Umbilical cord (tissue), 2 donors: ENCODE measurements around the gene VCP. TPM values are rescaled to one million over a fixed set of nuclear protein-coding genes. Genes with fewer than 3 reads are reported as not detected.

ENCODE experiments used
- DNase-seq: peaks from one replicate; pipeline ENCODE4 v3.0.0-alpha.2; 2015; ENCODE audit warnings: low spot score
- total RNA-seq: library from RNA; depleted of rRNA; stranded (reverse); fragments of >200 nt; gene quantifications from one replicate; pipeline ENCODE4 v1.2.3, GENCODE V29; 2014; ENCODE audit warnings: low replicate concordance; ENCODE audit not compliant: insufficient read depth

The VCP gene
- total RNA-seq, result 187 TPM

GRCh38 chr9:35072461-35073278 is at the start of gene VCP:
Gene VCP, minus strand, starts transcription at chr9:35072625. Its CDS starts 272 bp downstream, at chr9:35072353.
- peak; percentile 100 for DNase-seq

GRCh38 chr9:35116898-35117551 is 44.6 kb upstream of the VCP start:
- peak; percentile 98 for DNase-seq

DNA sequence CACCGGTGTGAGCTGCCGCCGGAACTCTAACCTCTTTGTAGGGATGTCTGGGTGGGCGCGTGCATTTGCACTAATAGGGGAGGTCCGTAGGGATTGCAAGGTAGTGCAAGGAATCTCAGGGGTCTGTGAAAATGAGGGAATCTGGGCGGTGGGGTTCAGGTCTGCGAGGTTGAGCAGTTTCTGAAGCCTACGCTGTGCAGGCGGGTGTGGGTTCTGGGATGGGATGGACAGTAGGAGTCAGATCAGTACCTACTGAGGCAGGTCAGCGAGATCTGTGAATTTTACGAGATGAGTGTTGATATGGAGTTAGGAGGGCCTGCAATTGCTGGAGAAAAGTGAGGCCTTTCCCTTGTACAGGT is 44.1 kb upstream of the VCP start:
- DNase-seq, result no peak

DNA sequence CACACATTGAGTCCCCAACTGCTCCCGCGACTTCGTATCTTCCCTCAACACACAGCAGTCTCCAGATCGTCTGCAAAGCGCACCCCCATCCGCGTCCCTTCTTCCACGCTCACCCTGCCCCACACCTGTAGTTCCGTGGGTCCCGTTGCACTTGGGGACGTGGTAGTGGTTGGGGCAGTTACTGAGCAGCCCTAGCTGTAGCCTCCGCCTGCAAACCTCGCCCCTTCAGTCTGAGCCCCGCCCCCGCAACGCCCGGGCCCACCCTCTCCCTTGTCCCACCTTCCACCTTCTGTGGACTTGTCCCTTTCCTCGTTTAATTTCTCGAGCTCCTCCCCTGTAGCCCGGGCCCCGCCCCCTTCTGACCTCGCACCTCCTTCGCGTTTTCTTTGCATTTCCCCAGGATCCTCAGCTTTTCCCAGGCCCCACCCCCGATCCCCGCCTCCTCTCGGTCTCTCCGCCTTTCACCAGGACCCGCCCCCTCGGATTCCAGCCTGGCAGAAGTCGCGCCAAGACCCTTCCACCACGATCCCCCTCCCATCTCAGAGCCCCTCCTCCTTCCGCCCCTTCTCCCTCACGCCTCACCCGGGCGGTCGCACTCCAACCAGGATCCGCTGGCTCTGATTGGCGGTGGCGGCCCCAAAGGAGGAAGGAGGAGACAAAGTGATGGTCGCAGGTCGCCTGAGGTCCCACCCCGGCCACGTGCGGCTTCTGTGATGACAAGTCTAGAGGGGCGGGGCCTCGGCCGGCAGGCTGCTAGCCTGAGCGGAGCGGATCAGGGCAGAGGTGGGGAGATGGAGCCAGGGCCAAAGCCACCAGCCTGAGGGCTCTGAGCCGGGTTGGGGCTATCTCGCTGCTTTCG is 43.5 kb upstream of the VCP start, which contains the start of gene ATOSB:
ATOSB (minus strand) TSS at position 183 of the 859 bp plus-strand sequence. CDS start 7,588 bp downstream, outside the sequence.
- peak; percentile 99 for DNase-seq

- DNase-seq, result peak; percentile 73
These were observed 42.6 kb upstream of the VCP start for GRCh38 chr9:35114840-35115628.

- peak; percentile 100 for DNase-seq
These were observed 41.9 kb upstream of the VCP start for GRCh38 chr9:35114113-35114839.

DNA sequence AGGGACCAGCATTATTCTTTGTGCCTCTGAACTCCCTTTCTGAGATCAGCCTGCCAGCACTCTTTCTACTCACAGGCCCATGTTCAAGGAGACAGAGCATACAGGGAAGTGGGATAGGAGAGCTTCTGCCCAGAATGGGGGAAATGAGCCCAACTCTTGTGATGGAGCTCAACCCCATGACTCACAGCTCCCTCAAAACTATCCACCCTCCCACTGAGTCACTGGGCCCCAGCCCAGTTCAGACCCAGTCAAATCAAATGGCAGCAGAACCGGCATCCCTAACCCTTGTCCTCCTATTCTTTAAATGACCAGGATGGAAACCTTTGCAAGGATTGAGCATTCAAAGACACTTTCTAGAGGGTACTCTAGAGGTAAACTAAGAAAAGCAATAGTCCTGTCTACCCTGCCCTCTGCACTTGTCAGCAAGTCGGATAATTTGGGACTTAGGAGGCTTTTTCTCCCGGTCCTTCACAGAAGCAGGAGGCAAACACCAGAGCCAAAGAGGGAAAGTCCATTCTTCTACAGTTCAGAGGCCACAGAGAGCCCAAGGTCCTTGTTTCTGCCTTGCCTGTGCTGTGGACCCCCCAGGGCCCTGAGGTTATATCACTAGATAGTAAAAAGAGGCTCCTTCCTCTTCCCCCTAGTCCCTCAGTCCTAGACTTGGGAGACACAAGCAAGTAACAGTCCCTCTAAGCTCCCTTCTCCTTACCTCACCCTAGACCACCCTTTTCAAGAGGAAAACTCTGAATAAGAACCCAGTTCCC is 40.0 kb upstream of the VCP start:
- peak; percentile 35 for DNase-seq

GRCh38 chr9:35111001-35111933 is 38.8 kb upstream of the VCP start:
- DNase-seq, result peak; percentile 99

DNA sequence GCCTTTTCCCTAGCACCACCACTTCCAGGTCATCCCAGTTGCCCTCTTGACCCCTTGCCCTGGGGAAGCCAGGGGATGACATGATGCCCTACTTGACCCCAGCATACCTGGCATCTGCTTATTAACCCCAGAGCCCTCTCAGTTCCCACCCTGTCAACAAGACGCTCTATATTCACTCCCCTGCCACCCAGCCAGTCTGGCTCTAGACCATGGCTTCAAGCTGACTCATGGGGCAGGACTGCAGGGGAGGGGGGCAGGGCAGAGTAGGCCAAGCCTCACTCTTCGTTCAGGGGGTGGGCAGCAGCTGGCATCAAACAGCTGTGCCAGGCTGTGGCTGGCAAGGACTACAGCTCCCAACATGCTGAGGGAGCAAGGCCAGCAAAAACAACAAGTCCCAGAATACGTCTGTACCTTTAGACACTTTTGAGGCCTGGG is 37.9 kb upstream of the VCP start:
- no peak for DNase-seq

DNA sequence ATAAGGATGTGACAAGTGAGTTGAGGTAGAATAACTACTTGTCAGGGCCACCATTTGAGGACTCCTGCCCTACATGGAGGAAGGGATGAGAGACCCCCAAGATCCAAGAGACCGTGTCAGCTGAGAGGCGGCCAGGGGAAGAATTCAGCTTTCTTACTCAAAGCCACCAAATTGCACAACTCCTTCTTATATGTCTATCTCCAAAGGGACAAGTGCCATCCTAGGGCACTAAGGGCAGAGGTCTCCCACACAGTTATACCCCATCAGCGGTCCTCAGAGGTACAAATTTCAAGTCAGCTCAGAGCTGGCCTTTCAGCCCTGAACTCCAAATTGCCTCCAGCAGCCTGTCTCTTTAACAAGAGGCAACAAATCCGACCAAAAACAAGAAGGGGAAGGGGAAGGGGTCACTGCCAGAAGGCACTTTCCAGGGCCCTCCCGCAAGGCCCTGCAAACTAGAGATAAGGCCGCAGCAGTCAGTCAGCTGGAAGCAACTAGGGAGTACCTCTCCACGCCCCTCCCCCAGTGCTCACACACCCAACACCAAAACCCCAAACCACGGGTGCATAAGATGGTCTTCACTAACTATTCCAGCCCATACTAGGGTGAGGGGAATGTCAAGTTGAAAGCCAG is 36.6 kb upstream of the VCP start:
- no peak for DNase-seq

- no peak for DNase-seq
These were observed 36.0 kb upstream of the VCP start for GRCh38 chr9:35108461-35108860.

DNA sequence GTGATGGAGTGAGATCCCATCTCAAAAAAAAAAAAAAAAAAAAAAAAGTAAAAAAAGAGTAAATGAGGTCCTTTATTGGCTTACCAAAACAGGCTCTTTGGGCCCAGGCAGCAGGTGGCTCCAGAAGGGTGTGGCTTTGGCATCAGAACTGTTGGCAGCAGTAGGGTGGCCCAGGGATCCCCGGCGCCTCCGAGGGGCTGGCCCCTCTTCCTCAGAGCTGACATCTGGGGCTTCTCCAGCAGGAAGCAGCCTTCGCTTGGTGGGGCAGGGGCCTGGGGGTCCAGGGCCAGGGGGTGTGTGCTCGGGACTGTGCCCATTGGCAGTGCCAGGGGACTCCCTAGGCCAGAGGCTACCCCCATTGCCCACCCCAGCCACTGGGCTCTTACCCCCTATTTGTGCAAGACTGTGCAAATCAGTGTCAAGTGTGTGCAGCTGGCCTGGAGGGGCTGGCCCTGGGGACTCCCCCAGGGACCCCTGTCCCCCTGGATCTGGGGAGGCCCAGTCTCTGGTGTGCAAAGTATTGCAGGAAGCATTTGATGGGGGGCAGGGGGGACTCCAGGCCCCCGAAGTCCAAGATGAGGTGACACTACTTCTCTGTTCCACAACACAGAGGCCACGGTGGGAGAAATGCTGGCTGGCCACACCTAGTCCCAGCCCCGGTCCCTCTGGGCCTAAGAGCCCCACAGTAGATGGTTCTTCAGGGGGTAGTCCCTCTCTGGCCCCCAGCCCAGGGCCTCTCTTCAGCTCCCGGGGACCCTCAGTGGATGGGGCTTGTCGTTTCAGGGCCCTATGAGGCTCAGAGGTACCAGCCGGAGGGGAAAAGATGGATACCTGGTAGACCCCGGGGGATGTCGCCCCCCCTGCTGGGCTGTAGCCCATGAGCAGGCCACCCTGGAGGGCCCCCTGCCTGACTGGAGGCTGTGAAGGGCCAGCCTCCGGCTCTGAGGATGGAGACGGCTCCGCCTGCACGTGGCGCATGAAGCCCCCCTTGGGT is 35.2 kb upstream of the VCP start:
- no peak for DNase-seq

DNA sequence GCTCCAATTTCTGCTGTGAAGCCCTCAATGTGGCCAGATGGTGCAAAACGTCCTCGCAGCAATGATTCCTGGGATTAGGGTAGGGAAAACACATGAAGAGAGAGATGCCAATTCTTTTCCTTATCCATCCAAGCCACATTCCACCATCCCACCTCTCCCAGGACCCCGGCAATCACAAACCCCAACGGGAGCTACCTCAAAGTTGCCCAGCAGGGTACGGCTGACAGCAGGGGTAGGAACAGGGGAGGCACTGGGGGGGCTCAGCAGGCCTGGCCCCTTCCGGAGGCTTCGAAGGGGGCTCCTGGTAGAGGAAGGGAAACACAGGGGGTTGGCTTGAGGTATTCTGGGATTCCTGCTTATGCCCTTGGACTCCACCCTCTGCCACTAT is 33.9 kb upstream of the VCP start:
- DNase-seq, result no peak

DNA sequence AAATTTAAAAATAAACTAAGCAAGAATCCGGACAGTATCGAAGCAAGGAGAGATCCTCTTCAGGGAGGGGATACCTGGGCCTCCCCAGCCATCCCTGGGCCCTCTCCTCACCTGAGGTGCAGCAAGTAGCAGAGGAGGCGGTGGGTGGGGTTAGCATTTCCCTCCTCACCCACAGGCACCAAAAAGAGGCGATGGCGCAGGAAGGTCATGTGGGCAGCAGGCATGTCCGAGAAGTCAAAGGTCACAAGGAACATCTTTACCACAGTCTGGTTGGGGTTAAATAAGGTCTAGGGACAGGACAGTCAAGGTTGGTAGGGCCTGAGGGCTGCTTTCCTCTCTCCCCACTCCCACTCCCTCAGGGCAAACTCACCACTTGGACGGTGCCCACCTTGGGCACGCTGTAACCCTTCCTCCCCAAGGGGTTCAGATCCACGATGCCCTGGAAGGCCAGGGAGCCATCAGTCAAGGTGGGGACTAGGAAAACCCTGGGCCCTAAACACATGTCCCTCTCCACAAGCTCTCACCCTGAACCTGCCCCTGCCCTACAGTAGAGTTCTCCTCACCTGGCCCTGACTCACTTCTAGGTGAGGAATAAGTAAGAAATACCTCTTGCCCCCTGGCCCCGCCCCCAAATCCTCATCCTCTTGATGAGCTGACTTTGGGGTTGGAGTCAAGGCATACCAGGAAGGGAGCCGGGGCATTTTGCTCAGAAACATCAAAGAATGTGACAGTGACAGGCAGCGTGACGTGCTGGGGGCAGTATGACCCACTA is 33.3 kb upstream of the VCP start:
- no peak for DNase-seq

GRCh38 chr9:35105126-35105525 is 32.7 kb upstream of the VCP start:
- no peak for DNase-seq

- no peak for DNase-seq
These were observed 32.2 kb upstream of the VCP start for GRCh38 chr9:35104586-35104985.
